Measurements from ENCODE around the gene ASPSCR1.

Gene ASPSCR1

DNA sequence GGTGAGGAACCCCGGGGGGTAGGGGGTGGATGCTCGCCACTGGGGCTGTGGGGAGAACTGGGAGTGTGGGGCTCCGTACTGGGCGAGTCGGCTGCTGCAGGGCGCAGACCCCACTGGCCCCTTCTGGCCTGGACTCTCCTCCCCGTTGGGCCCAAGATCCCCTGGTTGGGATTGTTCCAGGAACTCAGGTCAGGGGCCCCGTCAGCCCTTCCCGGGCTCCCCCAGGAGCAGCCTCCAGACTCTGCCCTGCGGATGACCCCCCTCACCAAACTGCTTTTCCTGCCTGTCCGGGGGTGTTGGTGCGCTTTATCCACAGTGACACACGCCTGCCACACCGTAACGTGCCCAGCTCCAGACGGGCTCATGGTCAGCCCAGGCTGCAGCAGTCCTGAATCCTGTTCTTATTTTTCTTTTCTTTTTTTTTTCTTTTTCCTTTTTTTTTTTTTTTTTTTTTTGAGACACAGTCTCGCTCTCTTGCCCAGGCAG lies 24.2 kb downstream of the ASPSCR1 start:
- no peak for DNase-seq

DNA sequence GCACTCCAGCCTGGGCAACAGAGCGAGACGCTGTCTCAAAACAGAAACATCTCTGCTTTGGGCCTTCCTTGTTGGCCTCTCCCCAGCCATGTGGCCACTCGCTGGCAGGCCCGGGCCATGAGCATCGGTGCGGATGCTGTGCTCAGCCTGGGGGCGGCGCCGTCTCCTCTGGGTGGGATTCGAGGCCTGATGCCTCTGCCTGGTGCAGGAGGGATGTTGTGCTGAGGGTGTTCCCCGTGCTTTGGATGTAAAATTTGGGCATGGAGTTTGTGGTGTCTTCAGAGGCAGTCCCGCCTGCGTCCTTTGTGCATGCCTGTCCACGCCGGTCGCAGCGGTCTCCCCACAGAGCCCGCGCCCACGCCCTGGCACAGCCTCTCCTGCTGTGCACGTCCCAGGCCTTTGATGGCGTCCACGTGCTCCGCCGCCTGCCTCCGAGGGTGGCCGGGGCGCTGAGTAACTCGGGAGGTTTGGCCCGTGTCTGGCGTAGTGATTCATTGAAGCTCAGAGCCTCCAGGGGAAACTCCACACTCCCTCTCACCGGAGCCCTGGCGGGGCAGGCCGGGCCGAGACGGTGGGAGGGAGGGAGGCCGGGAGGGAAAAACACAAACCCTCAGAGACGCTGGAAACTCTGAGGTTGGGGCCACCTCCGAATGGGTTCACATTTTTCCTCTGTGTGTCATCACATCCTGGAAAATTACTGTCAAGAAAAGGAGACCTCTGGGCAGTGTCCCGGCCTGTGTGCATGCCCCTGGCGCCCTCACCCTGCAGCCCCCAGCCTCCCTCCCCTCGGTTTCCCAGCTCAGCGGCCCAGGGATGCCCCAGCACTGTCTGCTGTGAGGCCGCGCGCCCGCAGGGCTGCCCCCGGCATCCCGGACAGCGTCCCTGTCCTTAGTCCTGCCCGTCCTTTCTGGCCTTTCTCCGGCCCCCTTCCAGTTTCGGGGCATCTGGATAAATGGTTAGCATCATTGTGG lies 26.3 kb downstream of the ASPSCR1 start:
- DNase-seq, result no peak

GRCh38 chr17:82004517-82005455 lies 27.4 kb downstream of the ASPSCR1 start:
- no peak for DNase-seq

GRCh38 chr17:82005701-82006348 lies 28.4 kb downstream of the ASPSCR1 start:
- no peak for DNase-seq

- no peak for DNase-seq
These were observed 29.2 kb downstream of the ASPSCR1 start for GRCh38 chr17:82006468-82007227.

GRCh38 chr17:82007228-82007494 lies 29.7 kb downstream of the ASPSCR1 start:
- DNase-seq, result no peak

DNA sequence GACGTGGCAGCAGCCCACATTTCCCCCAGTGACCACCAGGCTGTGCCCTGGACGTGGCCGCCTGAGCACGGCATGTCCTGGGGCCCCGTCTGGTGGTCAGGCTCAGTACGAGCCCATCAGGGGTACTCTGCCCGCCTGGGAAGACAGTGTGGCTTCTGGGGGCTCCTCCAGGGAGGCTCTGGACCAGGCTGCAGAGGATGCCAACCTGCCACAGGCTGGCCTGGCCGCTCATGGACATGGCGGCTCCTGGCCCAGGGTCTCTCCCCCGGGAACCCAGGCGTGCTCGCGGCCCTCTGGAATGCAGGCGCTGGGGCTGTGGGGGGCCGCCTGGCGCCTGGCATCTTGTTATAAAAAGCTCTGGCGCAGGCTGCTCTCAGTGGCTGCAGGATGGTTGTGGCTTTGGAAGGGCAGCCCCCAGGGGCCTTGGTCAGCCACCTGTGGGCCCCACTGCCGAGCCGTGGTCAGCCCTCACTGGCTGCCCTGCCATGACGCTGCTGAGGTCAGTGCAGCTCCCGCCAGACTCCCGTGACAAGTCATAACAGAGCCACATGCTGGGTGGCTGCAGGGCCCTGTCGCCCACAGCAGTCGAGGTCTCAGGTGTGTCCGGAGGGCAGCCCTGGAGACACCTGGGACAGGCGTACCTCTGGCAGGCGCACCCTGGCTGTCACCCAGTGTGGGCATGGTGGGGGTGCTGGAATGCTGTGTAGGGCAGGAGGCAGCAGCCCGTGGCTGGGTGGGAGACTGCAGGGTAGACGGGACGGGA lies 30.2 kb downstream of the ASPSCR1 start:
- no peak for DNase-seq

DNA sequence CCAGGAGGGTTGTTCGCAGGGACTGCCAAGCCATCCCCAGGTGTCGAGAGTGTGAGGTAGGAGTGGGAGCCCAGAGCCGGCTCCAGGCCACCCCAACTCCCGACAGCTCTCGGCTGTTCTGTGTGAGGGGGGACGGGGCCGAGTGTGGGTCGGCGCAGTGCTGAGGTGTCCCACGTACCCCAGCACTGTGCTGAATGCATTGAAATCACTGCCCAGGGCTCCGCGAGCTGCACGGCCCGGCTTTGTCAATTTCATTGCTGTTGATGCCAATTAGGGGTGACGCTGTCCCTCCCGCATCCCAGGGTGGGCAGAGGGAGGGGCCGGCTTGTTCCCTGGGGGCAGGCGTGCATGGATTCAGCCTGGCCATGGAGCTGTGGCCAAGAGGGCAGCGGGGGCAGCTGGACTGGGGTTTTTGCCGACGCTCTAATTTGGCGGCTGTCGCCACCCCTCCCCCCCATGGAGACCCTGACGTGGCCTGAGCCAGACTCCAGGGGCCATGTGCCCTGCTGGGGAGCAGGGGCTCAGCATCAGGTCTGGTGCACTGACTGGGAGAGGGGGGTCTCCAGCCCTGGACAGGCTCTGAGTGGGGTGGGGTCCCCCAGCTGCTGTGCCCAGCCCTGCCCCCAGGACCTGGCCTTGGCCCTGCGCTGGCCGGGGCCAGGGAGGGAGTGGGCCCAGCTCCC lies 31.0 kb downstream of the ASPSCR1 start:
- DNase-seq, result no peak

- DNase-seq, result no peak
These were observed 31.5 kb downstream of the ASPSCR1 start for GRCh38 chr17:82008941-82009405.

DNA sequence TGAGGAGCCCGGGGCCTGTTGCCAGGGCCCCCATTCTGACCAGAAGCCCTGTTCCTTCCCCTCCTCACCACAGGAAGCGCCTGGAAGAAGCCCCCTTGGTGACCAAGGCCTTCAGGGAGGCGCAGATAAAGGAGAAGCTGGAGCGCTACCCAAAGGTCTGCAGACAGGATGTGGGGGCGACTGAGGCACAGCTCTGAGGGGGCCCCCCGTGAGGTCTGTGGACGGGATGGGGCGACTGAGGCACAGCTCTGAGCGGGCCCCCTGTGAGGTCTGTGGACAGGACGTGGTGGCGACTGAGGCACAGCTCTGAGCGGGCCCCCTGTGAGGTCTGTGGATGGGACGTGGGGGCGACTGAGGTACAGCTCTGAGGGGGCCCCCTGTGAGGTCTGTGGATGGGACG lies 32.0 kb downstream of the ASPSCR1 start:
- DNase-seq, result no peak

GRCh38 chr17:82010575-82011525 lies 33.4 kb downstream of the ASPSCR1 start:
- DNase-seq, result no peak

DNA sequence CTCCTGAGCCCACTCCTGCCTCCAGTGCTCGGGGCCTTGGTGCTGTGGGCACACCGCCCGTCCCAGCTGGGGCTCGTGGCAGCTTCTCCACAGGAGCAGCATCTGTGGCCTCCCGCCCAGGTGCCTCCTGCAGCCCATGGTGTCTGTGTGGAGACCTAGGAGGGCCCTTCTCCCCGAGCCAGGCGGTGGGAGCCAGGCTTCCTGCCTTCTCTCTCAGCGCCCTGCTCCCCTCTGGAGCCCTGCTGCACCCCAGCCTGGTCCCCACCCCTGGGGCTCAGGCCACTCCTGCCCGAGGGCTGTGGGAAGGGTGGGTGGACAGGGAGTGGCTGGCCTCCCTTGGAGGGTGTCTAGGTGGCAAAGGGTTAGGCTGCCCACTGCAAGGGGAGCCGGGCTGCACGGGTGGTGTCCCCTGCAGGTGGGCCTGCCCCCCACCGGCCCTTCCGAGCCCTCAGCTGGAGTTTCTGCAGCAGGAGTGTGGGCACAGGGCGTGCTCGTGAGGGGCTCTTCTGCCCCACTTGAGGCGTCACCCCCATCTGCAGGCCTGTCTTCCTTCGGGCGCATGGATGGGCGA lies 34.3 kb downstream of the ASPSCR1 start:
- DNase-seq, result no peak

DNA sequence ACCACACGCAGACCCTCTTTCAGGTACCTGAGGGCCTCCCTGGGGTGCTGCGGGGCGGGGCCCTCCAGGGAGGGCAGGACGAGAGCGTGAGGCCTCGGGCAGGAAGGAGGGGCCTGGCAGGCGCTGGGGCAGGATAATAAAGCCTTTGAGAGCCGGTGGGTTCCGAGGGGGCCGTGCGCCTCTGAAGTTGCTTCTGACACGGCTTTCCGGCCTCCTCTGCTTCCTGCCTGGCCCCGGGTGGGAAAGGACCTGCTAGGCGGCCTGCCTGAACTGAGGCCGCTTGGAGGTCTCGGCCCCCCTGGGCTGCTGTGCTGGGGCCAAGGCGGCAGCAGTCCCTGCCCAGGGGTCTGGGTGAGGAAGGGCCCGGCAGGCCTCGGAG lies 34.8 kb downstream of the ASPSCR1 start:
- DNase-seq, result no peak

DNA sequence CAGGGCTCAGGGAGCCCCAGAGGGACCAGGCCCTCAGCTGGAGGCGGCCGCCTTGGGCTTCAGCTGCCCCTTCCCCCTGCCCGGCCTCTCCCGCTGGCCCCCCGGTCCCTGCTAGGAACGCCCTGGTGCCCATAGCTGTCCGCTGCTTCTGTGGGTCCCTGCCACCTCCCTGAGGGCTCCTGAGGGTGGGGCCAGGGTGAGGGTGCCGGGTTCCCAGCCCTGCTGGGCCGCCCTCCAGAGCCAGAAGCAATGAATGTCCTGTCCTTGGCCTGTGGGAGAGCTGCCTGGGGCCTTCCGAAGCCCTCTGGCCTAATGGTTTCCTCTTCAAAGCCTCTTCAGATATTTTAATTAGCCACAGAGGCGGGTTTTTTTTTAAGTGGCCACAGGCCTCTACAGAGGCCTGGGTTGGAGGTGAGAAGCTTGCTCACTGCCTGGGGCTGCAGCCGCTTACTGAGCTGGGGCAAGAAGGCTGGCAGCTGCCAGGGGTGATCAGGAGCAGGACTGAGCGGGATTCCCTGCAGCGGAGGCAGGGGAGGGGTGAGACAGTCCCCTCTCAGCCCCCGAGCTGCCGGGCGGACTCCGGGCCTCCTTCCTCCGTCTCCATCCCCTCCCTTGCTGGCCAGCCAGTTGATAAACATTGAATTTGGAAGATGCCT lies 35.3 kb downstream of the ASPSCR1 start:
- no peak for DNase-seq

DNA sequence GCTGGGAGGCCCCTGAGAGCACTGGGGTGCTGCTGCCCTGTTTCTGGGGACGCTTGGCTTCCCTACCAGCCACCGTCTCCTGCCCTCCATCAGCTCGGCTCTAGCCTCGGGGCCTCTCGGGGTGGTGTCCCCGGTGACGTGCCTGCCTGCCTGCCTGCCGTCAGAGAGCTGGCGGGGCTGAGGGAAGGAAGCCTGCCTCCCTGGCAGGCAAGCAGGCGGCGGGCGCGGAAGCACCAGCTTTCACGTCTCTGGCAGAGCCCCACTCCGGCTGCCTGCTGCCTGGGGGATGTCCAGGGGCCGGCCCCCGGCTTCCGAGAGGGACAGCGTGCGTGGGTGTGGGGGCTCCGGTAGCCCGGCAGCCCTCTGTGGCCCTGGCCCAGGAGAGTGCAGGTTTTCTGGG lies 35.9 kb downstream of the ASPSCR1 start:
- no peak for DNase-seq

DNA sequence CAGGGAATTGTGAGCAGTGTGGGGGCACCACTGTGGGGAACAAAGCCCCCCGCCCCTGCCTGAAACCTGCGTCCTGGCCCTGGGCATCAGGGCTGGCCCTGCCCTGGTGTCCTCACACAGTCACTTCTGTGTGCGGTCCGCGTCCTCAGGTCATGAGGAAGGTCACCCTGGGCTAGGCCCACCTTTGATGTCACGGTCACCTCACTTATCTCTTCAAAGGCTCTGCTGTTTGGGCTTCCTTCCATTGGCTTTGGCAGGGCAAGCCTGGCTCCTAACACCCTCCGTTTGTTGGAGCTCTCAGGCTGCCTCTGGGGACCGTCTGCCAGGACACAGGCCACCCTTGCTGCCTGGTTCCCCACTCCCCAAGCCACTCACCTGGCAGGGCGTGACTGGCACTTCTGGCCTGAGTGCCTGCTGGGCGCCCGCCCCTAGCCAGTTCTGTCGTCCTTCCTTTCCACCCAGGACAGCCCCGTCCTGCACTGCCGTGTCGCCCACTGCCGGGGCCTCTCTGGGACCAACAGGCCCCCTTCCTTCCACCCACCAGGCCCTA lies 36.4 kb downstream of the ASPSCR1 start:
- no peak for DNase-seq

DNA sequence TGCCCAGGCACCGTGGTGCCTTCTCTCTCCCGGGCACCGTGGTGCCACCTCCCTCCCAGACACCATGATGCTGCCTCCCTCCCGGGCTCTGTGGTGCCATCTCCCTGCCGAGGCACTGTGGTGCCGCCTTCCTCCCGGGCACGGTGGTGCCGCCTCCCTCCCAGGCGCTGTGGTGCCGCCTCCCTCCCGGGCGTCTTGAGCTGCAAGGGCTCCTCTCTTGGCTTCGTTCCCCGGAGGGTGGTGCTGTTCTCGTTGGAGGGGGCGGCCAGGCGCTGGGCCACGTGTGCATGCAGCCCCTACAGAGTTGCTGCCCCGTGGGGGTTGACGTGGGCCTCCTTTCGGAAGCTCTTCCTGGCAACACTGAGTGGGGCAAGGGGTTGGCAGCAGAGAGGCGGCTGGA lies 37.0 kb downstream of the ASPSCR1 start:
- DNase-seq, result no peak

DNA sequence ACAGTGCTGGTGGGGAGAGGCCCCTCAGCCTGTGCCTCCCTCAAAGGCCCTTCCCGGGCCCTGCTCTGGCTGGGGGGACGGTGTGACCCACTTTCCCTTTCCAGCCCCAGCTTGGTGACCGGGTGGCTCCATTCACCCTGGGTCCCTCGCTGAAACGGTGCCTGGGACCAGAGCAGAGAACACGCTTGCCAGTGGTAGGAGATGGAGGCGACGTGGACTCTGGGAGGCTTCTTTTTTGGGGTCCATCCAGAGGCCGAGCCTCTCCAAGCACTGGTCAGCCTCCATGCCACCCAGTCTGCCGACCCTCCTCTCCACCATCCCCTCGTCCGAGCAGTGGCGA lies 37.5 kb downstream of the ASPSCR1 start:
- DNase-seq, result no peak

Measured in NCI-H526 treated with DMSO at 0.1 percent for 48 hours (cell line).